Vagina (tissue), 2 donors: ENCODE results near the gene DNLZ.

Experiments
- POLR2A ChIP-seq, 2 donors: fragments of 450-650 bp; IDR thresholded peaks; one replicate each; pipeline ENCODE4 v1.6.1; 2017; ENCODE audit warnings: antibody characterized with exemption in 2 of 2, mild to moderate bottlenecking in 2 of 2, moderate library complexity in 2 of 2
- TF ChIP-seq, protein P1 (sequence below), 3 experiments: fragments of 450-650 bp in 2 of 3; fragments of 200-600 bp in 1 of 3; sonication (generic) in 1 of 3; IDR thresholded peaks; one replicate each; pipeline ENCODE4 v1.5.1; 2017 to 2019; ENCODE audit warnings: antibody characterized with exemption in 3 of 3, mild to moderate bottlenecking in 2 of 3, moderate library complexity in 2 of 3

- TF ChIP-seq, protein P1, sequence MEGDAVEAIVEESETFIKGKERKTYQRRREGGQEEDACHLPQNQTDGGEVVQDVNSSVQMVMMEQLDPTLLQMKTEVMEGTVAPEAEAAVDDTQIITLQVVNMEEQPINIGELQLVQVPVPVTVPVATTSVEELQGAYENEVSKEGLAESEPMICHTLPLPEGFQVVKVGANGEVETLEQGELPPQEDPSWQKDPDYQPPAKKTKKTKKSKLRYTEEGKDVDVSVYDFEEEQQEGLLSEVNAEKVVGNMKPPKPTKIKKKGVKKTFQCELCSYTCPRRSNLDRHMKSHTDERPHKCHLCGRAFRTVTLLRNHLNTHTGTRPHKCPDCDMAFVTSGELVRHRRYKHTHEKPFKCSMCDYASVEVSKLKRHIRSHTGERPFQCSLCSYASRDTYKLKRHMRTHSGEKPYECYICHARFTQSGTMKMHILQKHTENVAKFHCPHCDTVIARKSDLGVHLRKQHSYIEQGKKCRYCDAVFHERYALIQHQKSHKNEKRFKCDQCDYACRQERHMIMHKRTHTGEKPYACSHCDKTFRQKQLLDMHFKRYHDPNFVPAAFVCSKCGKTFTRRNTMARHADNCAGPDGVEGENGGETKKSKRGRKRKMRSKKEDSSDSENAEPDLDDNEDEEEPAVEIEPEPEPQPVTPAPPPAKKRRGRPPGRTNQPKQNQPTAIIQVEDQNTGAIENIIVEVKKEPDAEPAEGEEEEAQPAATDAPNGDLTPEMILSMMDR (IDR thresholded peaks at IDR 0.05) = no peak
- TF ChIP-seq POLR2A (IDR thresholded peaks at IDR 0.05) = no peak
Measured at GRCh38 chr9:136316896-136317676, 46.5 kb downstream of the DNLZ start.
